HepG2 (cell line): Measurements from ENCODE around the gene SLC7A10. TPM values are rescaled to one million over a fixed set of nuclear protein-coding genes. Genes with fewer than 3 reads are reported as not detected.

Source experiments
- CCAR2 ChIP-seq: fragments of 200-400 bp; formaldehyde crosslinking; optimal IDR thresholded peaks from 2 replicates; pipeline ENCODE3; 2018; ENCODE audit warnings: low read depth, mild to moderate bottlenecking, low read length, moderate library complexity
- DPF2 ChIP-seq: sonication (generic); formaldehyde crosslinking; IDR thresholded peaks from 2 replicates; pipeline ENCODE4 v1.4.0; 2020; ENCODE audit warnings: mild to moderate bottlenecking, low read depth, missing genetic modification reagents, borderline replicate concordance
- FOXJ3 ChIP-seq: sonication (generic); formaldehyde crosslinking; IDR thresholded peaks from 2 replicates; pipeline ENCODE4 v1.4.0; 2020; ENCODE audit warnings: missing genetic modification reagents, mild to moderate bottlenecking, borderline replicate concordance
- SMAD1 ChIP-seq: sonication (generic); formaldehyde crosslinking; IDR thresholded peaks from 2 replicates; pipeline ENCODE4 v1.4.0; 2020; ENCODE audit warnings: missing genetic modification reagents, low read depth, mild to moderate bottlenecking, borderline replicate concordance
- ZBED4 ChIP-seq: sonication (generic); formaldehyde crosslinking; IDR thresholded peaks from 2 replicates; pipeline ENCODE4 v1.4.0; 2020; ENCODE audit warnings: missing genetic modification reagents, borderline replicate concordance
- ZBTB10 ChIP-seq: sonication (generic); formaldehyde crosslinking; IDR thresholded peaks from 2 replicates; pipeline ENCODE4 v1.4.0; 2020; ENCODE audit warnings: missing genetic modification reagents, borderline replicate concordance
- ZBTB14 ChIP-seq: sonication (generic); formaldehyde crosslinking; IDR thresholded peaks from 2 replicates; pipeline ENCODE4 v1.4.0; 2020; ENCODE audit warnings: missing genetic modification reagents
- ZNF230 ChIP-seq: sonication (generic); formaldehyde crosslinking; IDR thresholded peaks from 2 replicates; pipeline ENCODE4 v1.4.0; 2020; ENCODE audit warnings: mild to moderate bottlenecking, missing genetic modification reagents
- ZNF33A ChIP-seq: sonication (generic); formaldehyde crosslinking; IDR thresholded peaks from 2 replicates; pipeline ENCODE4 v1.5.1; 2020; ENCODE audit warnings: missing genetic modification reagents, mild to moderate bottlenecking, moderate library complexity, borderline replicate concordance
- ZNF564 ChIP-seq: sonication (generic); formaldehyde crosslinking; IDR thresholded peaks from 2 replicates; pipeline ENCODE4 v1.8.1; 2023; ENCODE audit warnings: mild to moderate bottlenecking, missing genetic modification reagents
- ZNF687 ChIP-seq: sonication (generic); formaldehyde crosslinking; IDR thresholded peaks from 2 replicates; pipeline ENCODE4 v1.5.1; 2020; ENCODE audit warnings: mild to moderate bottlenecking, missing genetic modification reagents, moderate library complexity
- polyA plus RNA-seq, 8 experiments: library from polyadenylated mRNA; depleted of rRNA in 3 of 8; stranded (reverse) in 7 of 8; unstranded in 1 of 8; fragments of >200 nt; fragmentation: Illumina TruSeq in 4 of 8; extraction: Trizol in 4 of 8; gene quantifications; 2 replicates each; pipeline versions ENCODE4 v1.2.1 to v1.2.3, GENCODE V29; 2011 to 2016; ENCODE audit warnings: low read depth in 4 of 8, missing spikeins in 1 of 8, mixed read lengths in 1 of 8; ENCODE audit not compliant: insufficient read depth in 1 of 8
- total RNA-seq, 5 experiments: library from RNA; depleted of rRNA; stranded (reverse); fragments of >200 nt; fragmentation: Illumina TruSeq; extraction: Trizol; gene quantifications; 2 replicates each; pipeline ENCODE4 v1.2.3, GENCODE V29; 2016; ENCODE audit warnings: low read depth in 1 of 5

SLC7A10 gene
- total and polyA plus RNA-seq, 2 of the 13 experiments (the other 11 are each of a cell fraction or from before 2014, with no cell fraction given): 1.1 to 2.2 TPM

- TF ChIP-seq ZNF33A (CRISPR knock-in tag) (no peak), ZBTB14 (no peak), ZNF687 (peak; percentile 17; the same call in 1 of the 2 replicates), DPF2 (no peak), ZNF564 (CRISPR knock-in tag) (no peak), ZBED4 (no peak), ZBTB10 (no peak), CCAR2 (no peak), ZNF230 (CRISPR knock-in tag) (no peak), FOXJ3 (CRISPR knock-in tag) (no peak), SMAD1 (peak; percentile 8; the same call in 1 of the 2 replicates)
Observed at GRCh38 chr19:33274663-33275558, 49.3 kb upstream of the SLC7A10 start (continued).
